PC-9 (cell line): ENCODE measurements around the gene CLASP1. TPM values are rescaled to one million over a fixed set of nuclear protein-coding genes. Genes with fewer than 3 reads are reported as not detected.

Source experiments
- BruUV-seq: library from RNA; stranded (reverse); fragments of 400-500 nt; replicated peaks from 2 replicates; lab custom pipeline; 2021; lab: Mats Ljungman, UMichigan
- CTCF ChIA-PET: fragments of 300-600 bp; sonication (Branson Sonifier 250); formaldehyde crosslinking; loops from one replicate; lab custom pipeline; 2022; ENCODE audit warnings: antibody characterized with exemption; lab: Charles Lee
- POLR2A ChIA-PET: fragments of 300-600 bp; sonication (Branson Sonifier 250); formaldehyde crosslinking; loops from one replicate; lab custom pipeline; 2022; ENCODE audit warnings: antibody characterized with exemption; ENCODE audit not compliant: unreplicated experiment; lab: Charles Lee
- DNase-seq, 2 experiments: peaks; one replicate each; pipeline versions ENCODE4 v3.0.0 to v3.0.0-alpha.2; 2015 to 2022; ENCODE audit warnings: mixed read lengths in 1 of 2
- H2AFZ ChIP-seq: fragments of 200-600 bp; sonication (generic); 2 replicates; pipeline ENCODE4 v1.8.1; 2017; ENCODE audit warnings: antibody characterized with exemption
- H3F3A ChIP-seq: fragments of 200-600 bp; sonication (generic); 2 replicates; pipeline ENCODE4 v1.8.1; 2017; ENCODE audit warnings: antibody characterized with exemption, mild to moderate bottlenecking, low read depth; ENCODE audit not compliant: insufficient read depth
- H3K27ac ChIP-seq: fragments of 200-600 bp; sonication (generic); 2 replicates; pipeline ENCODE4 v1.6.1; 2016; ENCODE audit warnings: mixed run types
- H3K27me3 ChIP-seq: fragments of 200-600 bp; sonication (generic); 2 replicates; pipeline ENCODE4 v1.6.1; 2016; ENCODE audit warnings: low read depth, mixed run types; ENCODE audit not compliant: insufficient read depth
- H3K36me3 ChIP-seq: fragments of 200-600 bp; sonication (generic); 2 replicates; pipeline ENCODE4 v1.6.1; 2016; ENCODE audit warnings: low read depth, mixed run types
- H3K4me1 ChIP-seq: fragments of 200-600 bp; sonication (generic); replicated peaks from 2 replicates; pipeline ENCODE4 v1.6.1; 2016; ENCODE audit warnings: mixed run types; ENCODE audit not compliant: insufficient read depth
- H3K4me2 ChIP-seq: fragments of 200-600 bp; sonication (generic); 2 replicates; pipeline ENCODE4 v1.6.1; 2017; ENCODE audit warnings: mixed run types
- H3K4me3 ChIP-seq: fragments of 200-600 bp; sonication (generic); 2 replicates; pipeline ENCODE4 v1.6.1; 2016; ENCODE audit warnings: mixed run types
- H3K79me2 ChIP-seq: fragments of 200-600 bp; sonication (generic); 2 replicates; pipeline ENCODE4 v1.6.1; 2017; ENCODE audit warnings: low read depth, mixed run types
- H3K9me2 ChIP-seq: fragments of 200-600 bp; sonication (generic); 2 replicates; pipeline ENCODE4 v1.8.1; 2017; ENCODE audit warnings: mild to moderate bottlenecking; ENCODE audit not compliant: insufficient read depth
- H3K9me3 ChIP-seq: fragments of 200-600 bp; sonication (generic); 2 replicates; pipeline ENCODE4 v1.8.1; 2016; ENCODE audit warnings: low read depth; ENCODE audit not compliant: insufficient read depth
- H4K20me1 ChIP-seq: fragments of 200-600 bp; sonication (generic); 2 replicates; pipeline ENCODE4 v1.8.1; 2017; ENCODE audit not compliant: insufficient read depth
- EZH2 ChIP-seq: fragments of 200-600 bp; sonication (generic); IDR thresholded peaks from 2 replicates; pipeline ENCODE4 v1.8.0; 2017; ENCODE audit warnings: antibody characterized with exemption, low read depth
- intact Hi-C: fragments of 100-400 bp; cut with micrococcal nuclease; formaldehyde crosslinking; loops from one replicate; pipeline ENCODE4 v1.10.0; 2022; ENCODE audit not compliant: unreplicated experiment
- total RNA-seq: library from RNA; stranded (reverse); gene quantifications from 2 replicates; pipeline ENCODE4 v1.2.3, GENCODE V29; 2021
- TF ChIP-seq, protein P1 (sequence below): fragments of 200-600 bp; sonication (generic); conservative IDR thresholded peaks from 2 replicates; pipeline ENCODE4 v1.6.1; 2017; ENCODE audit warnings: mixed run types, antibody characterized with exemption, mild to moderate bottlenecking, moderate library complexity

CLASP1 gene
- total RNA-seq, 1 experiment from 2014 or later: 61.8 TPM

DNA sequence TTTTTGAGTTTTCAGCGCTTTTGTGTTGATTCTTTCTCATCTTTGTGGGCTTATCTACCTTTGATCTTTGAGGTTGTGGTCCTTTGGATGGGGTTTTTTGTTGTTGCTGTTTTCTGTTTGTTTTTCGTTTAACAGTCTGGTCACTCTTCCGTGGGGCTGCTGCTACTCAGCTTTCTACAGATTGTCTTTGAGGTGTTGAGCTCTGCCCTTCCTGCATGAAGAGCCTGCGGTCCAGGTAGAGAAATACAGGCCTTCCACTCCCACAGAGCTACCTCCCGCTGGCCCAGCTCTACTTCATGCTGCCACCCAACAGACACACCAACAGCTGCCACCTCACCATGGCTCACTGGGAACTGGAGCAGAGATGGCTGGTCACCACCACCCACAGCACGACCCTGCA lies 180.3 kb downstream of the CLASP1 start:
- TF ChIP-seq, protein P1, sequence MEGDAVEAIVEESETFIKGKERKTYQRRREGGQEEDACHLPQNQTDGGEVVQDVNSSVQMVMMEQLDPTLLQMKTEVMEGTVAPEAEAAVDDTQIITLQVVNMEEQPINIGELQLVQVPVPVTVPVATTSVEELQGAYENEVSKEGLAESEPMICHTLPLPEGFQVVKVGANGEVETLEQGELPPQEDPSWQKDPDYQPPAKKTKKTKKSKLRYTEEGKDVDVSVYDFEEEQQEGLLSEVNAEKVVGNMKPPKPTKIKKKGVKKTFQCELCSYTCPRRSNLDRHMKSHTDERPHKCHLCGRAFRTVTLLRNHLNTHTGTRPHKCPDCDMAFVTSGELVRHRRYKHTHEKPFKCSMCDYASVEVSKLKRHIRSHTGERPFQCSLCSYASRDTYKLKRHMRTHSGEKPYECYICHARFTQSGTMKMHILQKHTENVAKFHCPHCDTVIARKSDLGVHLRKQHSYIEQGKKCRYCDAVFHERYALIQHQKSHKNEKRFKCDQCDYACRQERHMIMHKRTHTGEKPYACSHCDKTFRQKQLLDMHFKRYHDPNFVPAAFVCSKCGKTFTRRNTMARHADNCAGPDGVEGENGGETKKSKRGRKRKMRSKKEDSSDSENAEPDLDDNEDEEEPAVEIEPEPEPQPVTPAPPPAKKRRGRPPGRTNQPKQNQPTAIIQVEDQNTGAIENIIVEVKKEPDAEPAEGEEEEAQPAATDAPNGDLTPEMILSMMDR: no peak
- no peak for TF ChIP-seq EZH2
- peaks cover 43% of the 10 kb centered on the region for H3K36me3 ChIP-seq
- H3K27me3 ChIP-seq: no peaks in the 10 kb centered on the region
- H3K4me2 ChIP-seq: no peak overlapping the region
- intact Hi-C loops: no loop called here
- no peaks in the 10 kb centered on the region for H3K9me2 ChIP-seq
- no peak overlapping the region for H3K4me3 ChIP-seq
- no peak for DNase-seq
- no peak overlapping the region for H3K27ac ChIP-seq
- H3K9me3 ChIP-seq: no peaks in the 10 kb centered on the region
- no TSS peak for BruUV-seq
- H2AFZ ChIP-seq: no peak overlapping the region
- CTCF ChIA-PET: no interaction called here
- H3K4me1 ChIP-seq: no peaks in the 10 kb centered on the region
- 0 out of 2 replicates have a peak, but pooled peaks cover 6% of the 10 kb centered on the region for H3K79me2 ChIP-seq
- peaks cover 6% of the 10 kb centered on the region for H4K20me1 ChIP-seq
- no peaks in the 10 kb centered on the region for H3F3A ChIP-seq
- POLR2A ChIA-PET: no interaction called here

DNA sequence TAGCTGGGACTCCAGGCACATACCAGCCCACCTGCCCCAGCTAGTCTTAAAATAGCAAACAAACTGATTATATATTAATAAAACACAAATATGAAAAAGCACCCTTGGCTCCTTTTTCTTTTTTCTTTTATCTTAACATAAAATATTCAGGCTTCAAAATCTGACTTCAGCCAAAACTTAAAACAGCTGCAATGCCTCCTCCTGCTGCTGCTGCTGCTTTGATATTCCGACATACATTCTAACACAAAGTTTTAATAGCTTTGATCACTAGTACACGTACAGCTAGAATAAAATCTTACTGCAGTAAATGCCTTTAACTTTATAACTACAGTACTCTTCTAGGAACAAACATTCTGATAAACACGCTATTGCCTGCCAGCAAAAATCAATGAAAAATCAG lies 190.0 kb downstream of the CLASP1 start:
- H3K4me1 ChIP-seq: no peaks in the 10 kb centered on the region
- DNase-seq: no peak
- no peaks in the 10 kb centered on the region for H3K9me2 ChIP-seq
- ChIA-PET POLR2A (no interaction called here), CTCF (interaction anchor here (0.6 kb wide), 1 partner anchor 103 kb away, joined by 3 read pairs; no protein-coding TSS in a partner anchor)
- no peaks in the 10 kb centered on the region for H3K79me2 ChIP-seq
- peaks cover 45% of the 10 kb centered on the region; the same call in 1 of the 2 replicates for H3K36me3 ChIP-seq
- no peak overlapping the region for H3K27ac ChIP-seq
- H3F3A ChIP-seq: no peaks in the 10 kb centered on the region
- no peak for TF ChIP-seq EZH2
- TF ChIP-seq, protein P1: no peak
- H3K4me3 ChIP-seq: no peak overlapping the region
- BruUV-seq: no TSS peak
- H3K27me3 ChIP-seq: no peaks in the 10 kb centered on the region
- H3K9me3 ChIP-seq: no peaks in the 10 kb centered on the region
- H3K4me2 ChIP-seq: no peak overlapping the region
- H4K20me1 ChIP-seq: no peaks in the 10 kb centered on the region; the same call in 1 of the 2 replicates
- no peak overlapping the region for H2AFZ ChIP-seq
- intact Hi-C loops: no loop called here

DNA sequence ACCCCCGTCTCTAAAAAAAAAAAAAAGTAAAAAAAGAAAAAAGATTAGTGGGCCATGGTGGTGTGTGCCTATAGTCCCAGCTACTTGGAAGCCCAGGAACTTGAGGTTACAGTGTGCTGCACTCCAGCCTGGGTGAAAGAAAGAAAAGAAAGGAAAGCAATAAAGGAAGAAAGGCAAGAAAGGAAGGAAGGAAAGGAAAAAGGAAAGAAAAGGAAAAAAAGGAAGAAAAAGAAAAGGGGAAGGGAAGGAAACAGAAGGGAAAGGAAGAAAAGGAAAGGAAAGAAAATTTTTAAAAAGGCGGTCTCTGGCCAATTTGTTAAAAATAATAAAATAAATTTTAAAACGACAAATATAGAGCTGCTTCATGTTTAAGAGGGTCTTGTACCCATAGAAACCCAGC lies 192.9 kb downstream of the CLASP1 start:
- Histone ChIP-seq H3K27me3 (no peaks in the 10 kb centered on the region), H3K79me2 (no peaks in the 10 kb centered on the region), H3F3A (no peaks in the 10 kb centered on the region), H4K20me1 (no peaks in the 10 kb centered on the region; the same call in 1 of the 2 replicates), H3K4me3 (no peak overlapping the region), H3K4me1 (no peaks in the 10 kb centered on the region), H2AFZ (no peak overlapping the region), H3K36me3 (peaks cover 41% of the 10 kb centered on the region; the same call in 1 of the 2 replicates), H3K9me2 (no peaks in the 10 kb centered on the region), H3K27ac (no peak overlapping the region), H3K4me2 (no peak overlapping the region), H3K9me3 (no peaks in the 10 kb centered on the region)
- no TSS peak for BruUV-seq
- ChIA-PET POLR2A (no interaction called here), CTCF (no interaction called here)
- TF ChIP-seq EZH2: no peak
- TF ChIP-seq, protein P1: no peak
- intact Hi-C loops: no loop called here
- no peak for DNase-seq
